A375 (cell line): Measurements from ENCODE around the gene EDEM3. TPM values are rescaled to one million over a fixed set of nuclear protein-coding genes. Genes with fewer than 3 reads are reported as not detected.

ENCODE experiments used
- total RNA-seq: library from RNA; depleted of rRNA; stranded (reverse); fragments of >200 nt; shearing (Covaris generic); gene quantifications from 2 replicates; pipeline ENCODE4 v1.2.3, GENCODE V29; 2014; rRNA removed

EDEM3 gene, protein sequence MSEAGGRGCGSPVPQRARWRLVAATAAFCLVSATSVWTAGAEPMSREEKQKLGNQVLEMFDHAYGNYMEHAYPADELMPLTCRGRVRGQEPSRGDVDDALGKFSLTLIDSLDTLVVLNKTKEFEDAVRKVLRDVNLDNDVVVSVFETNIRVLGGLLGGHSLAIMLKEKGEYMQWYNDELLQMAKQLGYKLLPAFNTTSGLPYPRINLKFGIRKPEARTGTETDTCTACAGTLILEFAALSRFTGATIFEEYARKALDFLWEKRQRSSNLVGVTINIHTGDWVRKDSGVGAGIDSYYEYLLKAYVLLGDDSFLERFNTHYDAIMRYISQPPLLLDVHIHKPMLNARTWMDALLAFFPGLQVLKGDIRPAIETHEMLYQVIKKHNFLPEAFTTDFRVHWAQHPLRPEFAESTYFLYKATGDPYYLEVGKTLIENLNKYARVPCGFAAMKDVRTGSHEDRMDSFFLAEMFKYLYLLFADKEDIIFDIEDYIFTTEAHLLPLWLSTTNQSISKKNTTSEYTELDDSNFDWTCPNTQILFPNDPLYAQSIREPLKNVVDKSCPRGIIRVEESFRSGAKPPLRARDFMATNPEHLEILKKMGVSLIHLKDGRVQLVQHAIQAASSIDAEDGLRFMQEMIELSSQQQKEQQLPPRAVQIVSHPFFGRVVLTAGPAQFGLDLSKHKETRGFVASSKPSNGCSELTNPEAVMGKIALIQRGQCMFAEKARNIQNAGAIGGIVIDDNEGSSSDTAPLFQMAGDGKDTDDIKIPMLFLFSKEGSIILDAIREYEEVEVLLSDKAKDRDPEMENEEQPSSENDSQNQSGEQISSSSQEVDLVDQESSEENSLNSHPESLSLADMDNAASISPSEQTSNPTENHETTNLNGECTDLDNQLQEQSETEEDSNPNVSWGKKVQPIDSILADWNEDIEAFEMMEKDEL
- 48.0 and 54.0 TPM in 2 replicates for total RNA-seq

DNA sequence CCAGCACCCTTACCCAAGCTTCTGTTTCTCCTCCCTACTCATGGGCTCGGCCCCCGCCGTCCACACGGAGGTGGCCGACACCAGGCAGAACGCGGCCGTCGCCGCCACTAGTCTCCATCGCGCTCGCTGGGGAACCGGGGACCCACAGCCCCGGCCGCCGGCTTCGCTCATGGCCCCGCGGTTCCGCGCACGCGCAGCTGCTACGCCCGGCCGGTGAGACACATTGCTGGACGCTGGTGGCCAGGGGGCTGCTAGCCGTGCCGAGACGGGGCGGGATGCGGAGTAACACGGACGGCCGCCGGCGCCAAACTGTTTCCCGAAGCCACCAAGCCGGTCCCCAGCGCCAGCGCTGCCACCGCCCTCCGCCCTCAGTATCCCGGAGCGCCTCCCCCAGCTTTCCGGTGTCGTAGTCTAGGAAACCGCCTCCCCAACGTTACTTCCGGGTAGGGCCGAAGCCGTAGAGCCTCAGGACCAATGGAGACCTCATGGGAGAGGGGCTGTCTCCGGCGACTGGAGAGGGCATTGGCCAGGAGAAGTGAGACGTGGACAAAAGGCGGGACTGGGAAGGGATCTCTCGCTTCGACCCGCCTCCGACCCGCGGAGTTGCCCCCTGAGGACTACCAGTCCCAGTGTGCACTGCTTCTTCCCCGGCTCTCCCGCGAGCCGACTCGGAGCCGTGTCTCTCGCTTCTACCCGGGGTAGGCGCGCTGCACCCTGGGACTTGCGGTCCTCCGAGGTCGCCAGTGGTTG is at the start of gene EDEM3:
Gene EDEM3 (minus strand): TSS at position 383 of the 750 bp plus-strand sequence. CDS start 212 bp downstream, at position 171.

Other genes with a start within 250 kb of the EDEM3 start
- 74.8 and 76.5 TPM in 2 replicates for gene NIBAN1, start 219.7 kb upstream of the EDEM3 start, total RNA-seq